Stimulated activated CD4-positive, alpha-beta T cell treated with anti-CD3 and anti-CD28 coated beads, Interleukin-4, amount 100 ng/mL, for 48 hours (primary cell): ENCODE data around the gene PFDN1.

Source experiments
- DNase-seq, 2 donors: peaks; one replicate each; pipeline ENCODE4 v3.0.0-alpha.2; 2020; ENCODE audit warnings: low read depth in 2 of 2

The PFDN1 gene

GRCh38 chr5:140328036-140328764, 25.3 kb upstream of the PFDN1 start:
- no peak for DNase-seq

GRCh38 chr5:140327589-140327988, 24.7 kb upstream of the PFDN1 start:
- DNase-seq, result no peak

GRCh38 chr5:140325486-140325885, 22.6 kb upstream of the PFDN1 start:
- no peak for DNase-seq

- no peak for DNase-seq
Observed at GRCh38 chr5:140324617-140325241, 21.8 kb upstream of the PFDN1 start.

- DNase-seq, result no peak
Observed at GRCh38 chr5:140324041-140324600, 21.2 kb upstream of the PFDN1 start.

- no peak for DNase-seq
Observed at GRCh38 chr5:140322751-140323731, 20.1 kb upstream of the PFDN1 start.

- no peak for DNase-seq
Observed at GRCh38 chr5:140321796-140322195, 18.9 kb upstream of the PFDN1 start.

GRCh38 chr5:140319833-140320232, 16.9 kb upstream of the PFDN1 start:
- no peak for DNase-seq

GRCh38 chr5:140318792-140319191, 15.9 kb upstream of the PFDN1 start:
- DNase-seq, result no peak

GRCh38 chr5:140317859-140318258, 15.0 kb upstream of the PFDN1 start:
- no peak for DNase-seq

- no peak for DNase-seq
Observed at GRCh38 chr5:140312791-140313189, 9.9 kb upstream of the PFDN1 start.

- DNase-seq, result no peak
Observed at GRCh38 chr5:140312067-140312790, 9.3 kb upstream of the PFDN1 start.

- no peak for DNase-seq
Observed at GRCh38 chr5:140311011-140311467, 8.1 kb upstream of the PFDN1 start.

- DNase-seq, result no peak
Observed at GRCh38 chr5:140310434-140310833, 7.5 kb upstream of the PFDN1 start.

GRCh38 chr5:140309706-140310249, 6.9 kb upstream of the PFDN1 start:
- DNase-seq, result no peak

GRCh38 chr5:140305471-140305870, 2.6 kb upstream of the PFDN1 start:
- no peak for DNase-seq

GRCh38 chr5:140303966-140304365, 1.1 kb upstream of the PFDN1 start:
- DNase-seq, result no peak

- no peak for DNase-seq
Observed at GRCh38 chr5:140301136-140301535, 1.8 kb downstream of the PFDN1 start.

GRCh38 chr5:140299056-140299455, 3.8 kb downstream of the PFDN1 start:
- no peak for DNase-seq

GRCh38 chr5:140298183-140298601, 4.7 kb downstream of the PFDN1 start:
- DNase-seq, result no peak

GRCh38 chr5:140297283-140297682, 5.6 kb downstream of the PFDN1 start:
- DNase-seq, result no peak
